Left hindlimb (tissue), 1 donor: ENCODE data around the gene CLPTM1.
"Not testable (repeated sequence)": the region's sequence is repeated elsewhere in the genome, so short reads cannot be mapped to it uniquely, and the experiment has no call there.

Experiments used
- DNase-seq: peaks from one replicate; pipeline ENCODE4 v3.0.0-alpha.2; 2018

CLPTM1 gene

GRCh38 chr19:44985445-44985844 lies 30.3 kb downstream of the CLPTM1 start:
- no peak for DNase-seq

GRCh38 chr19:44986389-44986788 lies 31.2 kb downstream of the CLPTM1 start:
- DNase-seq, result no peak

DNA sequence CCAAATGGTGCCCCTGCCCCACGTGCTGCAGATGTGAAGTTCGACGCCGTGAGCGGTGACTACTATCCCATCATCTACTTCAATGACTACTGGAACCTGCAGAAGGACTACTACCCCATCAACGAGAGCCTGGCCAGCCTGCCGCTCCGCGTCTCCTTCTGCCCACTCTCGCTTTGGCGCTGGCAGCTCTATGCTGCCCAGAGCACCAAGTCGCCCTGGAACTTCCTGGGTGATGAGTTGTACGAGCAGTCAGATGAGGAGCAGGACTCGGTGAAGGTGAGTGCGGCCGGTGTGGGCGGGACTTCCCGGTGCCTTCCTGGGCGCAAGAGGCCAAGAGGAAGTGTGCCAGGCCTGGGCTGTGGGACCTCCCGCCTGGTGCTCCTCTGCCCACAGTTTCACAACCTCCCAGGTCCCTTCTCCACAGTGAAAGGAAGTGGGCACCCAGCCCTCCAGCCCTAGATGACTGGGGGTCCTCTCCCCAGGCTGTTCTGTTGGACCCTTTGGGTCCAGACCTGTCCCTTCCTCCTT lies 32.0 kb downstream of the CLPTM1 start:
- DNase-seq, result no peak

- DNase-seq, result no peak
Measured at GRCh38 chr19:44988273-44988672, 33.1 kb downstream of the CLPTM1 start.

DNA sequence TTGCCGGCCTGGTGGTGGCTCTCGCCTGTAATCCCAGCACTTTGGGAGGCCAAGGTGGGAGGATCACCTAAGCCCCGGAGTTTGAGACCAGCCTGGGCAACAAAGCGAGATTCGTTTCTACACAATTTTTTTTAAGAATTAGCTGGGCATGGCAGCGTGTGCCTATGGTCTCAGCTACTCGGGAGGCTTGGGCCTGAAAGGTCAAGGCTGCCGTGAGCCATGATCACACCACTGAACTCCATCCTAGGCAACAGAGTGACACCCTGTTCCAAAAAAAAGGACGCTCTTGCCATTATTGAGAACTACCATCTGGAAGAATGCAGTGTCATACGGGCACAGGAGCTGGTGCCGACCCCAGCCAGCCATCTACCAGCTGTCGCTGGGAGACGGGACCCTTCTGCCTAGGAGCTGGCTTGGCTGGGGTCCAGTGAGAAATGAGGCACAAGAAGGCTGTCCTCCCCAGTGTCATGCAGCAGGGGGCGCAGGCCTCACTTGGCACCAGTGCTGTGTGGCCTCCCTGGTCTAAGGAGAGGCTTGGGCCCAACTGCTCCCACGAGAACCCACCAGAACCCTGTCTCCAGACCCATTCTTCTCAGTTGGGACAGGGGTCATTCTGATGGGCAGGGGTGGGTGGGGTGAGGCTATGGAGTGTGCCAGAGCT lies 33.8 kb downstream of the CLPTM1 start:
- no peak for DNase-seq

DNA sequence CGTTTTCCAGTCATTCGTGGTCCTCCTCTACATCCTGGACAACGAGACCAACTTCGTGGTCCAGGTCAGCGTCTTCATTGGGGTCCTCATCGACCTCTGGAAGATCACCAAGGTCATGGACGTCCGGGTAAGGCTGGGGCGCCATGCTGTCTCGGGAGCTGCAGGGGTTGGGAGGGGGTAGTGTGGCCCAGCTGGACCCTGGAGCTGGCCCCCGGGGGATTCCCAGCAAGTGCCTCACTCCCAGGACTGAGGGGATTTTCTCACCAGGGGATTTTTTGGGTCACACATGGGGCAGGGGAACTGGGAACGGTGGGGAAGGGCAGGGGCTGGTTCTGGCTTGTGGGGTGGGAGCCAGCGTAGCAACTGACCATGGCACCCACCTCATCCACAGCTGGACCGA lies 35.3 kb downstream of the CLPTM1 start:
- DNase-seq, result no peak

- no peak for DNase-seq
Measured at GRCh38 chr19:44990966-44991365, 35.8 kb downstream of the CLPTM1 start.

DNA sequence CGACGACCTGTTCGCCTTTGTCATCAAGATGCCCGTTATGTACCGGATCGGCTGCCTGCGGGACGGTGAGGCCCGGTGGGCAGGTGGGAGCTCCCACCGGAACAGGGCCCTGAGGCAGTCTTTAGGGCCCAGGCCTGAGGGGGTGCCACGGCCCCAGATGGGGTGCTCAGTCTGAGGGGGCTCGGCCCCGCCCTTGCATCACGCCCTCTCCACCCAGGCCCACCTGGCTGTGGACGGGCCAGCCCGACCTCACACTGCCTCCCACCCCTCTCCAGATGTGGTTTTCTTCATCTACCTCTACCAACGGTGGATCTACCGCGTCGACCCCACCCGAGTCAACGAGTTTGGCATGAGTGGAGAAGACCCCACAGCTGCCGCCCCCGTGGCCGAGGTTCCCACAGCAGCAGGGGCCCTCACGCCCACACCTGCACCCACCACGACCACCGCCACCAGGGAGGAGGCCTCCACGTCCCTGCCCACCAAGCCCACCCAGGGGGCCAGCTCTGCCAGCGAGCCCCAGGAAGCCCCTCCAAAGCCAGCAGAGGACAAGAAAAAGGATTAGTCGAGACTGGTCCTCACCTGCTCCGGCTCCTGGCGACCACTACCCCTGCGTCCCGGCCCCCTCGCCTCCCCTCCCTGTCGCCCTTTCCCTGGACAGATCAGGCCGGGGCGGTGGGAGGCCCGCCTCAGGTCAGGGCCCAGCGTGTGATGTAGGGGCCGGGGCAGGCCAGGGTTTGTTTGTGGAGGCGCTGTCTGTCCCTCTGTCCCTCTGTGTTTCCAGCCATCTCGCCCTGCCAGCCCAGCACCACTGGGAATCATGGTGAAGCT lies 37.4 kb downstream of the CLPTM1 start:
- no peak for DNase-seq

GRCh38 chr19:44993526-44993925 lies 38.3 kb downstream of the CLPTM1 start:
- no peak for DNase-seq

GRCh38 chr19:44993926-44994537 lies 38.9 kb downstream of the CLPTM1 start:
- no peak for DNase-seq

DNA sequence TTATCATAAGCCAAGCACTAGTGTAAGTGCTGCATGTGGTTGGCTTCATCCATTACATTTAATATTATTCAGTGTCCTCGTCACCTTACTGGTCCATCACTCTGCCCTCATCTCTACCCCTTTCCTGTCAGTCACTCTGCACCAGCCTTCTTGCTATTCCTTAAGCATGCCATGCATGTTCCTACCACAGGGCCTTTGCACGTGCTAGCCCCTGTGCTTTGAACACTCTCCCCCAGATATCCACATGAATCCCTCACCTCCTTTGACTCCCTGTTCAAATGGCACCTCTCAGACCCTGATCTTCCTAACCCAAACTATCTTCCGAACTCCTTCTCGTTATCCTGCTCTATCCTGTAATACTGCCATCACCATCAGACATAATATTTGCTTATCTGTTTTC lies 42.8 kb downstream of the CLPTM1 start:
- no peak for DNase-seq

GRCh38 chr19:44999131-44999925 lies 44.1 kb downstream of the CLPTM1 start:
- DNase-seq, result not testable (repeated sequence)

GRCh38 chr19:45000665-45001064 lies 45.5 kb downstream of the CLPTM1 start:
- DNase-seq, result not testable (repeated sequence)

DNA sequence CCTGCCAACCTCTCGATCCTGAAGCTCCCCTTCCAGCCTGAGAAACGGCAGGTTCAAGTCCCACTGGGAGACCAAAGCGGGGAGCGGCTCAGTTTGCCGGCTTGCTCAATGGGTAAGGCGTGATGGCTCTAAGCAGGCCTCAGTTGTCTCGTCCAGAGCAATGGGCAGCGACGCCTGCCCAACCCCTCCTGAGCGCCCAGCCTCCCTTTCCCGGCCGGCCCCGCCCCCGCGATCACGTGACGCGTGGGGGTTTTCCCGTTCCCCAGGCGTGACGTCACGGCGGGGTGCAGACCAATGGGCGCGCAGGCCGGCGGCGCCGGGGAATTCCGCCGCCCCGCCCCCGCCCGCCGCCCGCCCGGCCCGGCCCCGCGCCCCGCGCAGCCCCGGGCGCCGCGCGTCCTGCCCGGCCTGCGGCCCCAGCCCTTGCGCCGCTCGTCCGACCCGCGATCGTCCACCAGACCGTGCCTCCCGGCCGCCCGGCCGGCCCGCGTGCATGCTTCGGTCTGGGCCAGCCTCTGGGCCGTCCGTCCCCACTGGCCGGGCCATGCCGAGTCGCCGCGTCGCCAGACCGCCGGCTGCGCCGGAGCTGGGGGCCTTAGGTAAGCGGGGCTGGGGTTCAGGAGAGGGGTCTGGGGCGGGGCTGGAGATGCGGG lies 46.0 kb downstream of the CLPTM1 start, which contains the start of gene RELB:
RELB (plus strand) TSS at position 378 of the 653 bp plus-strand sequence; CDS start at position 494, 116 bp downstream.
- DNase-seq, result peak; percentile 93

DNA sequence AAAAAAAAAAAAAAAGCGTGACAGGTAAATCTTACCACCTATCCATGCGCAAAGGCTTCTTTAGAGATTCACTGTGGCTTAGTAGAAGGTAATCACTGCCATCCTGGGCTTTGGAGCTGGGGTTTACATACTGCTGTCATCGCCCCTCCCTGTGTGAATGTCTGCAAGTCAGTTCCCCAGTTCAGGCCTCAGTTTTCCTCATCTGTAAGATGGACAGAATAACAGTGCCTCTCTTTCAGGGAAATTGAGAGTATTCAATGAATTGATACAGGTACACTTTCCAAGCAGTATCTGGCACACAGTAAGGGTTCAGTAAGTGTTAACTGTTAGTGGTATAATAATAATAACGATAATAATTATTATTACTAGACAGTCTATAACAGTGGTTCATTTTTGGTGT lies 48.3 kb downstream of the CLPTM1 start:
- DNase-seq, result no peak

GRCh38 chr19:45005787-45006186 lies 50.6 kb downstream of the CLPTM1 start:
- no peak for DNase-seq

- no peak for DNase-seq
Measured at GRCh38 chr19:45008552-45008951, 53.4 kb downstream of the CLPTM1 start.

DNA sequence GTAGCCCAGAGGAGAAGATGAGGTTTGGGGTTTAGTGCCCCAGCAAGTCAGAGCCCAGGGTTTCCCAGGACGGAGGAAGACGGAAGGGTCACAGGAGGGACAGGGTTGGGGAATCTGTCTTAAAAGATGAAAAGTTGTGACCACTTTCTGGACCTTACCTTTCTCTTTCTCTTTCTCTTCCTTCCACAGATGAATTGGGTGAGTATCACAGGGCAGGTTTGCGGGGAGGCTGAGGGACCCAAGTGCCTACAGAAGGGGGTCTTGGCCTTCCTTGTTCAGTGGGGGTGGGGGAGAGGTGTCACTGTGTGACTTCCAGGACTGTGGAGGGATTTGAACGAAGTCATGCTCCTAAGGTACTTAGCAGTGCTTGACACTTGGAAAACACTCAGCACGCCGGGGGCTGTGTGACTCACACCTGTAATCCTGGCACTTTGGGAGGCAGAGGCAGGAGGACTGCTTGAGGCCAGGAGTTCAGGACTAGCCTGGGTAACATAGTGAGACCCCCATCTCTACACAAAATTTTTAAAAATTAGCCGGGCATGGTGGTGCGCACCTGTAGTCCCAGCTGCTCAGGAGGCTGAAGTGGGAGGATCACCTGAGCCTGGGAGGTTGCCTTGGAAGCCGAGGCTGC lies 54.6 kb downstream of the CLPTM1 start:
- DNase-seq, result no peak

DNA sequence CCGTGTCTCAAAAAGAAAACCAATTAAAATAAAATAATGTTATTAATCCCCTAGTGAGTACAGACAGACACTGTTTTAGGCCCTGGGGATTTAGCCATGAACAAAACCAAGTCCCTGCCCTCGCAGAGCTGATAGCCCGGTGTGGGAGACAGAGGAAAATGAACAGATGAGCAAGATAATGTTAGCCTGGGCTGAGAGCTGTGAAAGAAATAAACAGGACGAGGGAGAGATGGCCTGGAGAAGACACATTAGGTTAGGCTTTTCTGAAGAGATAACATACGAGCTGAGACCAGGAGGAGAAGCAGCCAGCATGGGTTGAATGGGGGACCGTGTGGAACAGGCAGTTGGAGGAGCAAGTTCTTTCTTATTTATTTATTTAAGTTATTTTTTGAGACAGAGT lies 55.1 kb downstream of the CLPTM1 start:
- no peak for DNase-seq

DNA sequence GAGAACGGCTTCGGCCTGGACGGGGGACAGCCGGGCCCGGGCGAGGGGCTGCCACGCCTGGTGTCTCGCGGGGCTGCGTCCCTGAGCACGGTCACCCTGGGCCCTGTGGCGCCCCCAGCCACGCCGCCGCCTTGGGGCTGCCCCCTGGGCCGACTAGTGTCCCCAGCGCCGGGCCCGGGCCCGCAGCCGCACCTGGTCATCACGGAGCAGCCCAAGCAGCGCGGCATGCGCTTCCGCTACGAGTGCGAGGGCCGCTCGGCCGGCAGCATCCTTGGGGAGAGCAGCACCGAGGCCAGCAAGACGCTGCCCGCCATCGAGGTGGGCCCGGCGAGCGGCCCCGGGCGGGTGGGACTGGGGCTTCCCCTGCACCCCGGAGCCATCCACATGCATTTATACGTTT lies 56.8 kb downstream of the CLPTM1 start:
- DNase-seq, result no peak
